SU-DHL-6 (cell line): ENCODE data around the gene GSTCD.

Source experiments
- EZH2phosphoT487 ChIP-seq: fragments of 200-600 bp; sonication (generic), shearing (Covaris generic); conservative IDR thresholded peaks from 2 replicates; pipeline ENCODE4 v1.6.1; 2018; ENCODE audit warnings: mild to moderate bottlenecking, antibody characterized with exemption, low read length, moderate library complexity, mixed read lengths
- TF ChIP-seq, protein P1 (sequence below): fragments of 200-600 bp; sonication (generic); IDR thresholded peaks from one replicate; pipeline ENCODE4 v1.5.1; 2017; ENCODE audit warnings: antibody characterized with exemption, mild to moderate bottlenecking, low read length, moderate library complexity; ENCODE audit not compliant: insufficient read depth, poor library complexity, severe bottlenecking

DNA sequence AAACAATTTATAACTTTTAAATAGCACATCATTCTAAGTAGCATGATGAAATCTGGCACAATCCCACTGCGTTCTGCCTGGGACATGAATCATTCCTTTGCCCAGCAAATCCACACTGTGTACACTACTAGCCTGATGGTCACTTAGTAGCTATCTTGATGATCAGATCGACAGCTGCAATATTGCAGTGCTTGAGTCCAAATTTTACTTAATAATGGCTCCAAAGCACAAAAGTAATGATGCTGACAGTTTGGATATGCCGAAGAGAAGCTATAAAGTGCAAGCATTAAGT, 100.1 kb downstream of the GSTCD start:
- TF ChIP-seq, protein P1, sequence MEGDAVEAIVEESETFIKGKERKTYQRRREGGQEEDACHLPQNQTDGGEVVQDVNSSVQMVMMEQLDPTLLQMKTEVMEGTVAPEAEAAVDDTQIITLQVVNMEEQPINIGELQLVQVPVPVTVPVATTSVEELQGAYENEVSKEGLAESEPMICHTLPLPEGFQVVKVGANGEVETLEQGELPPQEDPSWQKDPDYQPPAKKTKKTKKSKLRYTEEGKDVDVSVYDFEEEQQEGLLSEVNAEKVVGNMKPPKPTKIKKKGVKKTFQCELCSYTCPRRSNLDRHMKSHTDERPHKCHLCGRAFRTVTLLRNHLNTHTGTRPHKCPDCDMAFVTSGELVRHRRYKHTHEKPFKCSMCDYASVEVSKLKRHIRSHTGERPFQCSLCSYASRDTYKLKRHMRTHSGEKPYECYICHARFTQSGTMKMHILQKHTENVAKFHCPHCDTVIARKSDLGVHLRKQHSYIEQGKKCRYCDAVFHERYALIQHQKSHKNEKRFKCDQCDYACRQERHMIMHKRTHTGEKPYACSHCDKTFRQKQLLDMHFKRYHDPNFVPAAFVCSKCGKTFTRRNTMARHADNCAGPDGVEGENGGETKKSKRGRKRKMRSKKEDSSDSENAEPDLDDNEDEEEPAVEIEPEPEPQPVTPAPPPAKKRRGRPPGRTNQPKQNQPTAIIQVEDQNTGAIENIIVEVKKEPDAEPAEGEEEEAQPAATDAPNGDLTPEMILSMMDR: no peak
- TF ChIP-seq EZH2phosphoT487: no peak
